HepG2 (cell line): ENCODE results near the gene ZNF331. TPM values are rescaled to one million over a fixed set of nuclear protein-coding genes. Genes with fewer than 3 reads are reported as not detected.
A peak's percentile ranks its signal among the peaks of the same experiment; 100 is the strongest.

ENCODE experiments used
- AFF4 ChIP-seq: sonication (generic); formaldehyde crosslinking; IDR thresholded peaks from 2 replicates; pipeline ENCODE4 v1.4.0; 2020; ENCODE audit warnings: missing genetic modification reagents
- ATF7 ChIP-seq, 2 experiments: fragments of 450-650 bp in 1 of 2; sonication (generic) in 1 of 2; formaldehyde crosslinking in 1 of 2; IDR thresholded peaks; 2 replicates each; pipeline versions ENCODE4 v1.4.0 to v1.6.1; 2016 to 2020; ENCODE audit warnings: antibody characterized with exemption in 1 of 2, mild to moderate bottlenecking in 1 of 2, missing genetic modification reagents in 1 of 2
- FOXK2 ChIP-seq: fragments of 450-650 bp; IDR thresholded peaks from 2 replicates; pipeline ENCODE4 v1.6.1; 2016
- GMEB1 ChIP-seq: sonication (generic); formaldehyde crosslinking; IDR thresholded peaks from 2 replicates; pipeline ENCODE4 v1.5.1; 2020; ENCODE audit warnings: missing genetic modification reagents, mild to moderate bottlenecking, borderline replicate concordance
- GTF2F1 ChIP-seq: fragments of 150-350 bp; IDR thresholded peaks from 2 replicates; pipeline ENCODE4 v1.6.1; 2014; ENCODE audit warnings: low read length
- HOXA3 ChIP-seq: sonication (generic); formaldehyde crosslinking; IDR thresholded peaks from 2 replicates; pipeline ENCODE4 v1.5.0; 2020; ENCODE audit warnings: missing genetic modification reagents
- MBNL3 ChIP-seq: fragments of 250-450 bp; sonication (Bioruptor Pico); conservative IDR thresholded peaks from 2 replicates; pipeline ENCODE4 v1.8.0; 2022; ENCODE audit warnings: mild to moderate bottlenecking, inconsistent platforms
- MTA3 ChIP-seq: sonication (generic); formaldehyde crosslinking; IDR thresholded peaks from 2 replicates; pipeline ENCODE4 v1.4.0; 2020; ENCODE audit warnings: missing genetic modification reagents
- NAIF1 ChIP-seq: sonication (generic); formaldehyde crosslinking; IDR thresholded peaks from 2 replicates; pipeline ENCODE4 v1.5.0; 2020; ENCODE audit warnings: mild to moderate bottlenecking, missing genetic modification reagents, borderline replicate concordance
- PAF1 ChIP-seq: IDR thresholded peaks from 2 replicates; pipeline ENCODE4 v1.6.1; 2016; ENCODE audit warnings: missing genetic modification reagents, missing compliant biosample characterization
- PAWR ChIP-seq: sonication (generic); formaldehyde crosslinking; IDR thresholded peaks from 2 replicates; pipeline ENCODE4 v1.4.0; 2020; ENCODE audit warnings: missing genetic modification reagents, mild to moderate bottlenecking, borderline replicate concordance
- RCOR2 ChIP-seq: IDR thresholded peaks from 2 replicates; pipeline ENCODE4 v1.6.1; 2016; ENCODE audit warnings: missing biosample characterization, missing genetic modification reagents
- SKIL ChIP-seq: sonication (generic); formaldehyde crosslinking; IDR thresholded peaks from 2 replicates; pipeline ENCODE4 v1.8.0; 2022; ENCODE audit warnings: missing genetic modification reagents, mild to moderate bottlenecking, moderate library complexity, borderline replicate concordance
- SMARCC2 ChIP-seq: fragments of 450-650 bp; IDR thresholded peaks from 2 replicates; pipeline ENCODE4 v1.6.1; 2017; ENCODE audit warnings: antibody characterized with exemption, mild to moderate bottlenecking
- SP2 ChIP-seq: sonication (generic); formaldehyde crosslinking; IDR thresholded peaks from 2 replicates; pipeline ENCODE4 v1.5.1; 2020; ENCODE audit warnings: mild to moderate bottlenecking, missing genetic modification reagents
- TP53 ChIP-seq: sonication (generic); formaldehyde crosslinking; conservative IDR thresholded peaks from 2 replicates; pipeline ENCODE4 v1.4.0; 2020; ENCODE audit warnings: missing genetic modification reagents
- TRIM24 ChIP-seq: sonication (generic); formaldehyde crosslinking; IDR thresholded peaks from 2 replicates; pipeline ENCODE4 v1.8.0; 2022; ENCODE audit warnings: mild to moderate bottlenecking, missing genetic modification reagents
- ZNF205 ChIP-seq: IDR thresholded peaks from 2 replicates; pipeline ENCODE4 v1.6.1; 2018; ENCODE audit warnings: missing biosample characterization, missing genetic modification reagents
- ZNF343 ChIP-seq: sonication (generic); formaldehyde crosslinking; IDR thresholded peaks from 2 replicates; pipeline ENCODE4 v1.4.0; 2020; ENCODE audit warnings: mild to moderate bottlenecking, missing genetic modification reagents
- ZNF382 ChIP-seq: sonication (generic); formaldehyde crosslinking; IDR thresholded peaks from 2 replicates; pipeline ENCODE4 v1.5.0; 2020; ENCODE audit warnings: missing genetic modification reagents, mild to moderate bottlenecking, borderline replicate concordance
- ZNF567 ChIP-seq: sonication (generic); formaldehyde crosslinking; IDR thresholded peaks from 2 replicates; pipeline ENCODE4 v1.8.1; 2023; ENCODE audit warnings: mild to moderate bottlenecking, missing genetic modification reagents, borderline replicate concordance
- ZNF749 ChIP-seq: sonication (generic); formaldehyde crosslinking; IDR thresholded peaks from 2 replicates; pipeline ENCODE4 v1.8.0; 2022; ENCODE audit warnings: mild to moderate bottlenecking, missing genetic modification reagents, moderate library complexity, borderline replicate concordance
- ZSCAN22 ChIP-seq: sonication (generic); formaldehyde crosslinking; IDR thresholded peaks from 2 replicates; pipeline ENCODE4 v1.4.0; 2020; ENCODE audit warnings: mild to moderate bottlenecking, missing genetic modification reagents
- polyA plus RNA-seq, 8 experiments: library from polyadenylated mRNA; depleted of rRNA in 3 of 8; stranded (reverse) in 7 of 8; unstranded in 1 of 8; fragments of >200 nt; fragmentation: Illumina TruSeq in 4 of 8; extraction: Trizol in 4 of 8; gene quantifications; 2 replicates each; pipeline versions ENCODE4 v1.2.1 to v1.2.3, GENCODE V29; 2011 to 2016; ENCODE audit warnings: low read depth in 4 of 8, missing spikeins in 1 of 8, mixed read lengths in 1 of 8; ENCODE audit not compliant: insufficient read depth in 1 of 8
- total RNA-seq, 5 experiments: library from RNA; depleted of rRNA; stranded (reverse); fragments of >200 nt; fragmentation: Illumina TruSeq; extraction: Trizol; gene quantifications; 2 replicates each; pipeline ENCODE4 v1.2.3, GENCODE V29; 2016; ENCODE audit warnings: low read depth in 1 of 5

The ZNF331 gene
- total and polyA plus RNA-seq, 2 of the 13 experiments (the other 11 are each of a cell fraction or from before 2014, with no cell fraction given), result 8.2 to 13.3 TPM

GRCh38 chr19:53507523-53508442, 30.2 kb upstream of the ZNF331 start (continued):
- peak; percentile 13; the same call in 1 of the 2 replicates for TF ChIP-seq GMEB1
- TF ChIP-seq SP2 (CRISPR knock-in tag), result no peak
- TF ChIP-seq TP53 (CRISPR knock-in tag), result 0 out of 2 replicates have a peak, but pooled peaks have one; percentile 32
- TF ChIP-seq NAIF1 (CRISPR knock-in tag), result no peak
- TF ChIP-seq SKIL (CRISPR knock-in tag), result no peak
- TF ChIP-seq ZNF205 (CRISPR knock-in tag), result 0 out of 2 replicates have a peak, but pooled peaks have one; percentile 21
- TF ChIP-seq ZNF567 (CRISPR knock-in tag), result no peak
- TF ChIP-seq ZNF343 (CRISPR knock-in tag), result 0 out of 2 replicates have a peak, but pooled peaks have one; percentile 52
- no peak for TF ChIP-seq AFF4 (CRISPR knock-in tag)
- TF ChIP-seq ZNF749 (CRISPR knock-in tag), result 0 out of 2 replicates have a peak, but pooled peaks have one; percentile 35
- no peak for TF ChIP-seq TRIM24 (CRISPR knock-in tag)
- no peak for TF ChIP-seq MTA3 (CRISPR knock-in tag)
- no peak for TF ChIP-seq MBNL3 (CRISPR knock-in tag)
- no peak for TF ChIP-seq ATF7 (IDR thresholded peaks at IDR 0.05)
- TF ChIP-seq ATF7 (CRISPR knock-in tag; IDR thresholded peaks at IDR 0.05), result peak; percentile 64; the same call in 1 of the 2 replicates
- TF ChIP-seq GTF2F1, result no peak
- TF ChIP-seq SMARCC2, result no peak
- TF ChIP-seq FOXK2, result no peak
- TF ChIP-seq ZNF382, result no peak
- TF ChIP-seq RCOR2 (CRISPR knock-in tag), result peak; percentile 79
- peak; percentile 87; the same call in 1 of the 2 replicates for TF ChIP-seq HOXA3 (CRISPR knock-in tag)
- TF ChIP-seq PAF1 (CRISPR knock-in tag), result no peak
- no peak for TF ChIP-seq ZSCAN22
- TF ChIP-seq PAWR (CRISPR knock-in tag), result no peak
